Endodermal cell (in vitro differentiated cells): ENCODE measurements around the gene NUDT6. TPM values are rescaled to one million over a fixed set of nuclear protein-coding genes. Genes with fewer than 3 reads are reported as not detected.

ENCODE experiments used
- DNase-seq: peaks from one replicate; pipeline ENCODE4 v3.0.0-alpha.2; 2017
- H3K27ac ChIP-seq: 2 replicates; pipeline ENCODE4 v1.5.1; 2013; ENCODE audit warnings: mild to moderate bottlenecking, low read depth, low read length, moderate library complexity
- H3K27me3 ChIP-seq: 2 replicates; pipeline ENCODE4 v1.6.1; 2013; ENCODE audit warnings: mild to moderate bottlenecking, low read length, moderate library complexity; ENCODE audit not compliant: insufficient read depth, control insufficient read depth, poor library complexity, severe bottlenecking
- H3K36me3 ChIP-seq: 2 replicates; pipeline ENCODE4 v1.7.0; 2013; ENCODE audit warnings: mild to moderate bottlenecking, low read length, moderate library complexity; ENCODE audit not compliant: control insufficient read depth, insufficient read depth
- H3K4me1 ChIP-seq: one replicate; pipeline ENCODE4 v1.7.0; 2013; ENCODE audit warnings: low read length; ENCODE audit not compliant: control insufficient read depth, insufficient read depth
- H3K4me3 ChIP-seq: 2 replicates; pipeline ENCODE4 v1.5.1; 2013; ENCODE audit warnings: mild to moderate bottlenecking, low read length, moderate library complexity
- H3K9ac ChIP-seq: 2 replicates; pipeline ENCODE4 v1.6.1; 2013; ENCODE audit warnings: mild to moderate bottlenecking, low read length, moderate library complexity; ENCODE audit not compliant: poor library complexity, severe bottlenecking; ENCODE audit errors: extremely low read depth
- H3K9me3 ChIP-seq: 2 replicates; pipeline ENCODE4 v1.6.1; 2013; ENCODE audit warnings: mild to moderate bottlenecking, low read length, moderate library complexity; ENCODE audit not compliant: control insufficient read depth
- H3K27ac Mint-ChIP-seq: 2 replicates; pipeline ENCODE4 v1.8.0; 2020; ENCODE audit warnings: mixed read lengths
- H3K27me3 Mint-ChIP-seq: 2 replicates; pipeline ENCODE4 v1.8.0; 2021; ENCODE audit warnings: mild to moderate bottlenecking, mixed read lengths; ENCODE audit not compliant: insufficient read depth
- H3K36me3 Mint-ChIP-seq: 2 replicates; pipeline ENCODE4 v1.8.0; 2020; ENCODE audit warnings: low read depth, mixed read lengths
- H3K4me1 Mint-ChIP-seq: 2 replicates; pipeline ENCODE4 v1.8.0; 2020; ENCODE audit warnings: mixed read lengths
- H3K4me3 Mint-ChIP-seq: 2 replicates; pipeline ENCODE4 v1.8.0; 2020; ENCODE audit warnings: mild to moderate bottlenecking, moderate library complexity, mixed read lengths
- H3K9me3 Mint-ChIP-seq: 2 replicates; pipeline ENCODE4 v1.8.0; 2020; ENCODE audit warnings: mild to moderate bottlenecking, mixed read lengths
- WGBS, 2 experiments: methylation state at CpG; one replicate each; pipeline versions ENCODE4 v1.1.5 to v1.1.7; 2013; ENCODE audit warnings: missing lambda C conversion rate in 2 of 2, mixed read lengths in 1 of 2; ENCODE audit not compliant: insufficient coverage in 1 of 2, insufficient read length in 1 of 2; 5-methylcytosine and 5-hydroxymethylcytosine counted together
- total RNA-seq, 2 donors: library from RNA; stranded (reverse); fragmentation: NEBNext Ultra II Directional in 1 of 2; extraction: Animal tissue kit (Norgen Biotek cat#: 25700) in 1 of 2; gene quantifications; 2 replicates in 1 of 2; 3 replicates in 1 of 2; pipeline ENCODE4 v1.2.1, GENCODE V29; 2021
- TF ChIP-seq, protein P1 (sequence below): fragments of 200-600 bp; sonication (generic); conservative IDR thresholded peaks from 2 replicates; pipeline ENCODE4 v1.5.0; 2021; ENCODE audit warnings: antibody characterized with exemption, mild to moderate bottlenecking

NUDT6 gene
- total RNA-seq, 2 donors from 2014 or later, result 5.8 to 11.6 TPM

DNA sequence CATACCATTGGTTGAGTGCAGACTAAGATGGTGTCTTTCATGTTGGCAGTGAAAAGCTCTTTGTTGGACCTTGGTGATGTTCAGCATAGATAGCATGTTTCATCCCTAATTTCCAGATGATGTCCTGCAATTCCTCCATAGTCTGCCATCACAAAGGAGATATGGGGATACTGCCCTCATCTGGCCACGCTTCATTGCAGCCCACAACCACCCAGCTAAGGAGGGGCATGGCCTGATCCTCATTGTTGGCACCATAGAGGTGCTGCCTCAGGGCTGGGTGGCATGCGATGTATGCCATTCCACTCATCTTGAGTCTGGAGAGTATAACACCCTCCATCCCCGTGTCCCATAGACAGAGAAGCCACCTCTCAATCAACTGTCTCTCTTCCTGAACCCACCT is 31.5 kb upstream of the NUDT6 start:
- H3K4me1 Mint-ChIP-seq, result no peaks in the 10 kb centered on the region
- Histone ChIP-seq H3K27ac (no peak overlapping the region), H3K4me1 (no peaks in the 10 kb centered on the region), H3K27me3 (no peaks in the 10 kb centered on the region), H3K4me3 (no peak overlapping the region), H3K36me3 (peaks cover 28% of the 10 kb centered on the region), H3K9ac (no peak overlapping the region), H3K9me3 (no peaks in the 10 kb centered on the region)
- no peaks in the 10 kb centered on the region for H3K27me3 Mint-ChIP-seq
- no peak for DNase-seq
- WGBS, 2 experiments, result 94 to 100% methylated on average over 3 of the region's 3 CpGs
- H3K36me3 Mint-ChIP-seq, result peaks cover 53% of the 10 kb centered on the region
- no peaks in the 10 kb centered on the region for H3K9me3 Mint-ChIP-seq
- H3K27ac Mint-ChIP-seq, result no peak overlapping the region
- TF ChIP-seq, protein P1, sequence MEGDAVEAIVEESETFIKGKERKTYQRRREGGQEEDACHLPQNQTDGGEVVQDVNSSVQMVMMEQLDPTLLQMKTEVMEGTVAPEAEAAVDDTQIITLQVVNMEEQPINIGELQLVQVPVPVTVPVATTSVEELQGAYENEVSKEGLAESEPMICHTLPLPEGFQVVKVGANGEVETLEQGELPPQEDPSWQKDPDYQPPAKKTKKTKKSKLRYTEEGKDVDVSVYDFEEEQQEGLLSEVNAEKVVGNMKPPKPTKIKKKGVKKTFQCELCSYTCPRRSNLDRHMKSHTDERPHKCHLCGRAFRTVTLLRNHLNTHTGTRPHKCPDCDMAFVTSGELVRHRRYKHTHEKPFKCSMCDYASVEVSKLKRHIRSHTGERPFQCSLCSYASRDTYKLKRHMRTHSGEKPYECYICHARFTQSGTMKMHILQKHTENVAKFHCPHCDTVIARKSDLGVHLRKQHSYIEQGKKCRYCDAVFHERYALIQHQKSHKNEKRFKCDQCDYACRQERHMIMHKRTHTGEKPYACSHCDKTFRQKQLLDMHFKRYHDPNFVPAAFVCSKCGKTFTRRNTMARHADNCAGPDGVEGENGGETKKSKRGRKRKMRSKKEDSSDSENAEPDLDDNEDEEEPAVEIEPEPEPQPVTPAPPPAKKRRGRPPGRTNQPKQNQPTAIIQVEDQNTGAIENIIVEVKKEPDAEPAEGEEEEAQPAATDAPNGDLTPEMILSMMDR, result no peak
- no peak overlapping the region for H3K4me3 Mint-ChIP-seq

DNA sequence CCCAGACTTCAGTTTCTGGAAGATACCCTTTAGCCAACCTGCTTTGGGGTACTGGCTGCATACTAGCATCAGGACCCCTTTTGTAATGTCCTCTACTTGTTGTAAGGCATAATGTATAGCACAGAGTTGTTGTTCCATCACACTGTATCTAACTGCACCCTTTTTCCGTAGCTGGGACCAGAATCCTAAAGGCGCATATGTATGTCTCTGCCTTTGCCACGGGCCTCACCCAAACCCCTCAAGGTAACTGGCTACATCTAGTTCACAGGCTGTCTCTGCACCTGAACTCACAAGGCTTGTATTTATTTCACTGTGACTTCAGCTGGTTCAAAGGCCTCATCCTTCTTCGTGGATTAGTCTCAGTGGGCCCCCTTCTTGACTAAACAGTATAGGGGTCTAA is 29.6 kb upstream of the NUDT6 start:
- peaks cover 57% of the 10 kb centered on the region for H3K36me3 Mint-ChIP-seq

DNA sequence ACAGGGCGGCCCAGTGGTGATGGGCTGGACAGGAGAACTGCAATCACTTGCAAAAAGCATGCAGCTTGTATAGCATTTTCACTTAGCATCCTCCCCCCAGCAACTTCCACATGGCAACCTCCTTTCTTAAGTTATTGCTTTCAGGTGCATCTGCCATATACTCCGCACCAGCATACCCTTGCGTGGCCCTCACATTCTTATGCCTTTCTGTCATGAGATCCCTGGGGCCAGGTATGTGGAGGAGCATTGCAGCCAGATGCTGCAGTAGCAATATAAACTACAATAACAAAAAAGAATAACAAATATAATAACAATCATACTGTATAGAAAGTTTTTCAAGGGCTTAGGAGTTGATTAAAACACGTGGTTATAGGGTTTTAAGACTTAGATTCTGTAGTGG is 26.3 kb upstream of the NUDT6 start:
- Mint-ChIP-seq H3K4me3 (no peak overlapping the region), H3K27me3 (no peaks in the 10 kb centered on the region), H3K9me3 (peaks cover 23% of the 10 kb centered on the region), H3K27ac (no peak overlapping the region), H3K4me1 (no peaks in the 10 kb centered on the region), H3K36me3 (peaks cover 78% of the 10 kb centered on the region)
- no peaks in the 10 kb centered on the region for H3K27me3 ChIP-seq
- TF ChIP-seq, protein P1, result no peak
- no peak overlapping the region for H3K27ac ChIP-seq
- peaks cover 9% of the 10 kb centered on the region for H3K9me3 ChIP-seq
- peaks cover 60% of the 10 kb centered on the region for H3K36me3 ChIP-seq
- WGBS, 2 experiments, result 92 to 100% methylated on average over 1 to 4 of the region's 4 CpGs
- H3K4me1 ChIP-seq, result no peaks in the 10 kb centered on the region
- H3K4me3 ChIP-seq, result no peak overlapping the region
- H3K9ac ChIP-seq, result no peak overlapping the region
- DNase-seq, result no peak

More for the DNA sequence above, 29.6 kb upstream of the NUDT6 start:
- Histone ChIP-seq H3K27ac (no peak overlapping the region), H3K27me3 (no peaks in the 10 kb centered on the region), H3K4me1 (no peaks in the 10 kb centered on the region), H3K9me3 (no peaks in the 10 kb centered on the region), H3K36me3 (peaks cover 45% of the 10 kb centered on the region), H3K4me3 (no peak overlapping the region), H3K9ac (no peak overlapping the region)
- Mint-ChIP-seq H3K4me3 (no peak overlapping the region), H3K9me3 (no peaks in the 10 kb centered on the region), H3K27ac (no peak overlapping the region), H3K4me1 (no peaks in the 10 kb centered on the region), H3K27me3 (no peaks in the 10 kb centered on the region)
- TF ChIP-seq, protein P1, result no peak
- no peak for DNase-seq
- WGBS, 2 experiments, result 95 to 100% methylated on average over 1 to 4 of the region's 4 CpGs
